Raji (cell line): ENCODE measurements around the gene SLC12A9.

ENCODE experiments used
- POLR2A ChIP-seq: IDR thresholded peaks from 2 replicates; pipeline ENCODE4 v1.6.1; 2011; ENCODE audit warnings: low read depth, low read length, control low read depth; ENCODE audit not compliant: insufficient read depth

SLC12A9 gene

GRCh38 chr7:100914208-100914878 is 61.8 kb downstream of the SLC12A9 start:
- no peak for TF ChIP-seq POLR2A

DNA sequence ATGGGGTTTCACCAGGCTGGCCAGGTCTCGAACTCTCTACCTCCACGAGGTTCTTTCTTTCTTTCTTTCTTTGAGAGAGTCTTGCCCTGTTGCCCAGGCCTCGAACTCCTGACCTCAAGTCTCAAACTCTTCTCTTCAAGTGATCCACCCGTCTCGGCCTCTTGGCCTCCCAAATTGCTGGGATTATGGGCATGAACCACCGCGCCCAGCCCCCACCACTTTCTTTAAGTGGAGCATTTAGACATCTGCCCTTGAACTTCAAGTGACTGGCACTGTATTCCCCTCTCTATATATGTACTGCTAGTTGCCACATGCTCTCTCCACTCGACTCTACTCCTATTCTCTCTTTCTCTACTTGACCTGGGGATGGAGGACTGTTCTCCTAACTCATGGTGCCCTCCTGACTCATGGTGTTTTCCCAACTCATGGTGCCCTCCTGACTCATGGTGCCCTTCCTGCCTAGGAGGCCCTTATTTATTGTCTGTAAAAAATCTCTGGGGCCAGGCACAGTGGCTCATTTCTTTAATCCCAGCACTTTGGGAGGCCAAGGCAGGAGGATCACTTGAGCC is 62.5 kb downstream of the SLC12A9 start:
- no peak for TF ChIP-seq POLR2A
